Osteoblast (primary cell): Measurements from ENCODE around the gene NAALADL1. TPM values are rescaled to one million over a fixed set of nuclear protein-coding genes. Genes with fewer than 3 reads are reported as not detected.

Experiments
- DNase-seq: peaks from one replicate; pipeline ENCODE4 v3.0.0; 2011; ENCODE audit warnings: low spot score, mixed read lengths; ENCODE audit not compliant: insufficient read length; ENCODE audit errors: missing footprints
- H2AFZ ChIP-seq: 2 replicates; pipeline ENCODE4 v1.6.0; 2011; ENCODE audit warnings: mild to moderate bottlenecking, low read length
- H3K27ac ChIP-seq: 2 replicates; pipeline ENCODE4 v1.5.1; 2011; ENCODE audit warnings: mild to moderate bottlenecking, low read depth, low read length, moderate library complexity
- H3K27me3 ChIP-seq: 2 replicates; pipeline ENCODE4 v1.6.0; 2012; ENCODE audit warnings: mild to moderate bottlenecking, control low read depth, inconsistent platforms, low read length, moderate library complexity; ENCODE audit not compliant: insufficient read depth
- H3K36me3 ChIP-seq: 2 replicates; pipeline ENCODE4 v1.5.1; 2011; ENCODE audit warnings: mild to moderate bottlenecking, low read length, control low read depth, moderate library complexity; ENCODE audit not compliant: insufficient read depth
- H3K4me1 ChIP-seq: 2 replicates; pipeline ENCODE4 v1.5.1; 2011; ENCODE audit warnings: mild to moderate bottlenecking, low read length, control low read depth, moderate library complexity; ENCODE audit not compliant: insufficient read depth
- H3K4me2 ChIP-seq: 2 replicates; pipeline ENCODE4 v1.6.0; 2011; ENCODE audit warnings: mild to moderate bottlenecking, low read length; ENCODE audit not compliant: insufficient read depth
- H3K4me3 ChIP-seq: fragments of 200-600 bp; sonication (generic); 3 replicates; pipeline ENCODE4 v1.5.1; 2012; ENCODE audit warnings: mild to moderate bottlenecking, low read length, inconsistent platforms; ENCODE audit not compliant: insufficient read depth
- H3K79me2 ChIP-seq: 2 replicates; pipeline ENCODE4 v1.6.0; 2012; ENCODE audit warnings: mild to moderate bottlenecking, low read length, control low read depth, inconsistent platforms; ENCODE audit not compliant: insufficient read depth
- H3K9me3 ChIP-seq: 2 replicates; pipeline ENCODE4 v1.5.1; 2011; ENCODE audit warnings: low read depth, low read length, control low read depth
- H4K20me1 ChIP-seq: 2 replicates; pipeline ENCODE4 v1.6.0; 2012; ENCODE audit warnings: mild to moderate bottlenecking, low read length, control low read depth; ENCODE audit not compliant: insufficient read depth
- CTCF ChIP-seq: IDR thresholded peaks from 2 replicates; pipeline ENCODE4 v1.5.1; 2011; ENCODE audit warnings: mild to moderate bottlenecking, low read depth, low read length, moderate library complexity; ENCODE audit errors: extremely low read depth
- total RNA-seq: library from RNA; depleted of rRNA; stranded (reverse); fragments of >200 nt; gene quantifications from 2 replicates; pipeline ENCODE4 v1.2.3, GENCODE V29; 2012

The NAALADL1 gene
- total RNA-seq, 1 donor = 17.7 TPM

DNA sequence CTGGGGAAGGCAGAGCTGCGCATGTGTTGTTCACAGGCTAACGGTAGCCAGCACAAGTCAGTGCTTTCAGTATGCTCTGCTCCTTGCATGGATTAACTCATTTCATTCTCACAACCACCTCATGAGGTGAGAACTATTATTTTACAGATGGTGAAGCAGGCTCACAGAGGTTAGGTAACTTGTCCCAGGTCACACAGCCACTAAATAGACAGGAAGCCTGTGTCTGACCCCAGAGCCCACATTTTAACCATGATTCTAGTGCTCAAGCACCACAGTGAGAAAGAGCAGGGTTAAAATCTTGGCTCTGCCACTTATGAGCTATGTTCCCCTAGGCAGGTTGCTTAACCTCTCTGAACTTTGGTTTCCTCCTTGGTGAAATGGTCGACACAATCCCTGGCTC, 37.4 kb downstream of the NAALADL1 start:
- Histone ChIP-seq H3K27ac (no peak overlapping the region), H3K4me1 (no peaks in the 10 kb centered on the region), H3K79me2 (peaks cover 8% of the 10 kb centered on the region), H4K20me1 (no peaks in the 10 kb centered on the region), H2AFZ (no peak overlapping the region), H3K27me3 (no peaks in the 10 kb centered on the region), H3K9me3 (no peaks in the 10 kb centered on the region), H3K36me3 (peaks cover 19% of the 10 kb centered on the region), H3K4me2 (no peak overlapping the region), H3K4me3 (no peak overlapping the region)
- DNase-seq = peak; percentile 37
- no peak for TF ChIP-seq CTCF

GRCh38 chr11:65019824-65020223, 38.5 kb downstream of the NAALADL1 start:
- H3K27ac ChIP-seq = no peak overlapping the region
- no peak overlapping the region for H2AFZ ChIP-seq
- peaks cover 19% of the 10 kb centered on the region for H3K36me3 ChIP-seq
- no peaks in the 10 kb centered on the region for H3K27me3 ChIP-seq
- no peak overlapping the region for H3K4me3 ChIP-seq
- H4K20me1 ChIP-seq = no peaks in the 10 kb centered on the region
- no peak for TF ChIP-seq CTCF
- no peaks in the 10 kb centered on the region for H3K9me3 ChIP-seq
- peaks cover 2% of the 10 kb centered on the region for H3K4me1 ChIP-seq
- H3K79me2 ChIP-seq = peaks cover 13% of the 10 kb centered on the region
- no peak overlapping the region for H3K4me2 ChIP-seq
- peak; percentile 37 for DNase-seq

DNA sequence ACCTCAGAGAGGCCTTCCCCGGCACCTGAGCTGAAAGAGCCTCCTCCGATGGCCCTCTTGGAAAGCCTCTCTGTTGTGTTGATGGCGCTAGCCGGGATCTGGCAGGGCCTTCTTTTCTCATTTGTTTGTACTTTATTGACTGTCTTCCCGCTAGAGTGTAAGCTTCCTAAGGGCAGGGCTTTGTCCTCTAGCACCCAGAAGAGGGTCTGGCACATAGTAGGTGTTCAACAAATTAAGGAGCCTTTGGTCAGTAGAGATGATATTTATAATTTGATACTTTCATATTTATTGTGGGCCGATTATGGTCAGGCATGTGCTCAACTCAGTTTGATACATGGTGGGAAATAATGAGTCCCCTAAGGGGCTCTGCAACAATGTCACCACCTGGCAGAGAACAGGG, 40.4 kb downstream of the NAALADL1 start:
- DNase-seq = peak; percentile 22
- Histone ChIP-seq H3K4me1 (peaks cover 12% of the 10 kb centered on the region), H3K36me3 (peaks cover 19% of the 10 kb centered on the region), H2AFZ (no peak overlapping the region), H3K27me3 (no peaks in the 10 kb centered on the region), H3K27ac (no peak overlapping the region), H3K4me3 (no peak overlapping the region), H4K20me1 (no peaks in the 10 kb centered on the region), H3K9me3 (no peaks in the 10 kb centered on the region), H3K4me2 (no peak overlapping the region), H3K79me2 (peaks cover 15% of the 10 kb centered on the region)
- TF ChIP-seq CTCF = no peak

- no peak for DNase-seq
- peaks cover 19% of the 10 kb centered on the region for H3K36me3 ChIP-seq
Measured at GRCh38 chr11:65016705-65017104, 41.6 kb downstream of the NAALADL1 start.

More at GRCh38 chr11:65016705-65017104, 41.6 kb downstream of the NAALADL1 start:
- H3K4me2 ChIP-seq = no peak overlapping the region
- H3K4me1 ChIP-seq = peaks cover 12% of the 10 kb centered on the region
- H4K20me1 ChIP-seq = no peaks in the 10 kb centered on the region
- H3K9me3 ChIP-seq = no peaks in the 10 kb centered on the region
- H3K27me3 ChIP-seq = no peaks in the 10 kb centered on the region
- no peak overlapping the region for H3K27ac ChIP-seq
- TF ChIP-seq CTCF = no peak
- no peak overlapping the region for H2AFZ ChIP-seq
- H3K4me3 ChIP-seq = no peak overlapping the region
- peaks cover 15% of the 10 kb centered on the region for H3K79me2 ChIP-seq
